ENCODE data around the gene FAM98A. TPM values are rescaled to one million over a fixed set of nuclear protein-coding genes. Genes with fewer than 3 reads are reported as not detected.

Gene FAM98A
- total and polyA plus RNA-seq, 2 of the 4 experiments (the other 2 are of a cell fraction), result 113 to 131 TPM

DNA sequence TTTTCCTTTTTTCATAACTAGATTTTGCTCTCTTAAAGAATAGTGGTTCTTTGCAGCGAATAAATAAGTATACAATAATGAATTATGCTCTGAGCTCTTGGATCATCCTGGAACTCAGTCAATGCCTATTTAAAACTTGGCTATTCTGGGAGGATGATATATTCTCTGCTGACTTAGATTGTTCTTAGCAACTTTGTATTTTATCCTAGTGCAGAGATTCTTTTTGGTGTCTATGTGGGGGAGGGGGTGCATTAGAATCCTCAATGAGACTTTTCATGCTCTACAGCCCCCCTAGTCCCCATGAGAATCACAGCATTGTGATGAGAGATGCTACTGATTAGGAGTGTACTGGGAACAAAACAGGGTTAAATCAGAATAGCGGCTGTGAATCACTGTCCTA, 8.8 kb upstream of the FAM98A start:
- Histone ChIP-seq H3K4ac (ENCODE audit: low read depth, low read length) (no peak overlapping the region), H4K91ac (ENCODE audit: insufficient read depth, low read depth, low read length) (no peak overlapping the region), H2AK9ac (replicated peaks; ENCODE audit: low read depth, low read length, poor library complexity) (no peak overlapping the region), H4K20me1 (ENCODE audit: insufficient read depth, low read length) (no peaks in the 10 kb centered on the region), H2AK5ac (ENCODE audit: low read depth, low read length) (no peak overlapping the region), H3K18ac (ENCODE audit: low read depth, low read length) (no peak overlapping the region), H3K27me3 (ENCODE audit: control insufficient read depth, insufficient read depth, low read length) (peaks cover 2% of the 10 kb centered on the region; the same call in 1 of the 2 replicates), H4K5ac (ENCODE audit: low read depth, low read length) (no peak overlapping the region), H2BK120ac (ENCODE audit: low read depth, low read length) (no peak overlapping the region), H3K23ac (ENCODE audit: low read depth, low read length) (no peak overlapping the region), H3K9me1 (ENCODE audit: insufficient read depth, low read length) (no peaks in the 10 kb centered on the region; the same call in 1 of the 2 replicates), H3K9me3 (ENCODE audit: control insufficient read depth, insufficient read depth, low read length) (no peaks in the 10 kb centered on the region), H2BK5ac (ENCODE audit: low read depth, low read length, poor library complexity, severe bottlenecking) (no peak overlapping the region), H2BK20ac (ENCODE audit: low read depth, low read length) (no peak overlapping the region), H3K9ac (ENCODE audit: low read depth, low read length) (no peak overlapping the region), H3K4me3 (ENCODE audit: insufficient read depth, low read depth, low read length) (no peak overlapping the region), H3K4me1 (ENCODE audit: control insufficient read depth, insufficient read depth, low read length) (no peaks in the 10 kb centered on the region), H3K56ac (ENCODE audit: extremely low read depth, insufficient read depth, low read length) (no peak overlapping the region), H2AFZ (replicated peaks; ENCODE audit: low read length, poor library complexity) (no peak overlapping the region), H3K14ac (replicated peaks; ENCODE audit: low read depth, low read length) (no peak overlapping the region), H3K36me3 (ENCODE audit: control insufficient read depth, insufficient read depth, low read length) (no peaks in the 10 kb centered on the region), H3K4me2 (ENCODE audit: low read depth, low read length) (no peak overlapping the region), H2BK15ac (ENCODE audit: low read depth, low read length) (no peak overlapping the region), H4K8ac (ENCODE audit: low read depth in 2 of 2, low read length in 2 of 2) (no peak overlapping the region), H3K27ac (ENCODE audit: insufficient read depth, low read length) (no peak overlapping the region), H3K79me1 (ENCODE audit: low read depth in 1 of 2, low read length in 2 of 2) (no peaks in the 10 kb centered on the region)
- ChIA-PET CTCF (no interaction called here), POLR2A (ENCODE audit: unreplicated experiment) (no interaction called here)
- TF ChIP-seq SMC3 (IDR thresholded peaks at IDR 0.05; ENCODE audit: low read depth, low read length) (no peak), MXI1 (IDR thresholded peaks at IDR 0.05; ENCODE audit: borderline replicate concordance, low read depth, low read length) (no peak), MAZ (IDR thresholded peaks at IDR 0.05; ENCODE audit: borderline replicate concordance, low read depth, low read length) (no peak), RCOR1 (IDR thresholded peaks at IDR 0.05; ENCODE audit: insufficient replicate concordance, low read length) (no peak), MAFK (IDR thresholded peaks at IDR 0.05; ENCODE audit: low read depth, low read length) (no peak), RAD21 (IDR thresholded peaks at IDR 0.05; ENCODE audit: low read length) (no peak), CEBPB (IDR thresholded peaks at IDR 0.05; ENCODE audit: low read depth, low read length) (no peak), CHD1 (IDR thresholded peaks at IDR 0.05; ENCODE audit: low read depth, low read length) (no peak), FOS (IDR thresholded peaks at IDR 0.05; ENCODE audit: low read depth, low read length) (no peak), BHLHE40 (IDR thresholded peaks at IDR 0.05; ENCODE audit: low read depth, low read length) (no peak)
- TF ChIP-seq, protein P1, sequence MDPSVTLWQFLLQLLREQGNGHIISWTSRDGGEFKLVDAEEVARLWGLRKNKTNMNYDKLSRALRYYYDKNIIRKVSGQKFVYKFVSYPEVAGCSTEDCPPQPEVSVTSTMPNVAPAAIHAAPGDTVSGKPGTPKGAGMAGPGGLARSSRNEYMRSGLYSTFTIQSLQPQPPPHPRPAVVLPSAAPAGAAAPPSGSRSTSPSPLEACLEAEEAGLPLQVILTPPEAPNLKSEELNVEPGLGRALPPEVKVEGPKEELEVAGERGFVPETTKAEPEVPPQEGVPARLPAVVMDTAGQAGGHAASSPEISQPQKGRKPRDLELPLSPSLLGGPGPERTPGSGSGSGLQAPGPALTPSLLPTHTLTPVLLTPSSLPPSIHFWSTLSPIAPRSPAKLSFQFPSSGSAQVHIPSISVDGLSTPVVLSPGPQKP (IDR thresholded peaks at IDR 0.05; ENCODE audit: borderline replicate concordance, low read depth, low read length), result no peak
- TF ChIP-seq, protein P2, sequence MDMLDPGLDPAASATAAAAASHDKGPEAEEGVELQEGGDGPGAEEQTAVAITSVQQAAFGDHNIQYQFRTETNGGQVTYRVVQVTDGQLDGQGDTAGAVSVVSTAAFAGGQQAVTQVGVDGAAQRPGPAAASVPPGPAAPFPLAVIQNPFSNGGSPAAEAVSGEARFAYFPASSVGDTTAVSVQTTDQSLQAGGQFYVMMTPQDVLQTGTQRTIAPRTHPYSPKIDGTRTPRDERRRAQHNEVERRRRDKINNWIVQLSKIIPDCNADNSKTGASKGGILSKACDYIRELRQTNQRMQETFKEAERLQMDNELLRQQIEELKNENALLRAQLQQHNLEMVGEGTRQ (IDR thresholded peaks at IDR 0.05; ENCODE audit: low read depth, low read length), result no peak
- 80% methylated on average over 1 of the region's 2 CpGs; no CpG with 5 or more reads in 1 of the 2 experiments for WGBS, 2 experiments (ENCODE audit: extremely low coverage in 2 of 2, insufficient read length in 1 of 2)
- BruUV-seq (replicated peaks), result no TSS peak
- DNase-seq (no peak), ATAC-seq (ENCODE audit: low read depth) (no peak)
- intact Hi-C loops (cut with micrococcal nuclease) (no loop called here), in situ Hi-C loops (cut with MboI; ENCODE audit: low sequenced_read_pairs) (no loop called here), dilution Hi-C loops (cut with HindIII; ENCODE audit: low sequenced_read_pairs, unreplicated experiment) (no loop called here)

All from IMR-90 (cell line).